ES-I3 (cell line): ENCODE data around the gene FXYD1.

Source experiments
- H3K36me3 ChIP-seq: 2 replicates; pipeline ENCODE4 v1.6.1; 2013; ENCODE audit warnings: mild to moderate bottlenecking, low read length, control low read depth, moderate library complexity; ENCODE audit not compliant: insufficient read depth
- H3K4me1 ChIP-seq: 2 replicates; pipeline ENCODE4 v1.6.1; 2013; ENCODE audit warnings: mild to moderate bottlenecking, control low read depth, low read length; ENCODE audit not compliant: insufficient read depth
- H3K9ac ChIP-seq: 2 replicates; pipeline ENCODE4 v1.6.1; 2013; ENCODE audit warnings: low read depth, mild to moderate bottlenecking, low read length, moderate library complexity
- H3K9me3 ChIP-seq: 2 replicates; pipeline ENCODE4 v1.6.1; 2013; ENCODE audit warnings: mild to moderate bottlenecking, low read length, moderate library complexity; ENCODE audit not compliant: control insufficient read depth, insufficient read depth

Gene FXYD1

GRCh38 chr19:35179830-35180229 is 41.2 kb downstream of the FXYD1 start:
- H3K36me3 ChIP-seq, result no peaks in the 10 kb centered on the region; the same call in 1 of the 2 replicates
- no peak overlapping the region for H3K9ac ChIP-seq
- H3K4me1 ChIP-seq, result peaks cover 4% of the 10 kb centered on the region; the same call in 1 of the 2 replicates
- peaks cover 8% of the 10 kb centered on the region; the same call in 1 of the 2 replicates for H3K9me3 ChIP-seq

- Histone ChIP-seq H3K9me3 (peaks cover 8% of the 10 kb centered on the region; the same call in 1 of the 2 replicates), H3K4me1 (no peaks in the 10 kb centered on the region), H3K36me3 (no peaks in the 10 kb centered on the region), H3K9ac (no peak overlapping the region)
These were observed 42.8 kb downstream of the FXYD1 start for GRCh38 chr19:35181387-35181786.

GRCh38 chr19:35184267-35184666 is 45.6 kb downstream of the FXYD1 start:
- Histone ChIP-seq H3K9me3 (no peaks in the 10 kb centered on the region), H3K4me1 (no peaks in the 10 kb centered on the region), H3K9ac (no peak overlapping the region), H3K36me3 (no peaks in the 10 kb centered on the region)

DNA sequence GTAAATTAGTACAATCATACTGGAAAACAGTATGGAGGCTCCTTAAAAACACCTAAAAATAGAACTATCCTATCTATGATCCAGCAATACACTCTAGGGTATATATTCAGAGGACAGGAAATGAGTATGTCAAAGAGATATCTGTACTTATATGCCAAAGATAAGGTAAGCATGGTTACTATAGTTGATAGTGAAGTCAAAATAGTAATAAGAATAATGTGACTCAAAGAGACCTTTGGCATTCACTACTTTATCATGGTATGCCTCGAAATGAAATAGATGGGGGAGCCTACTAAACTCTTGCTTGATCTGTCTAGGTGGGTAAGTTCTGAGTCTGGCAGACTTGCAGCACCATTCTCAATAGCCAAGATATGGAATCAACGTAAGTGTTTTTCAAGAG is 46.3 kb downstream of the FXYD1 start:
- H3K4me1 ChIP-seq, result no peaks in the 10 kb centered on the region
- H3K36me3 ChIP-seq, result no peaks in the 10 kb centered on the region
- H3K9ac ChIP-seq, result no peak overlapping the region
- no peaks in the 10 kb centered on the region for H3K9me3 ChIP-seq
